ENCODE data around the gene NCKAP5L.

NCKAP5L gene

DNA sequence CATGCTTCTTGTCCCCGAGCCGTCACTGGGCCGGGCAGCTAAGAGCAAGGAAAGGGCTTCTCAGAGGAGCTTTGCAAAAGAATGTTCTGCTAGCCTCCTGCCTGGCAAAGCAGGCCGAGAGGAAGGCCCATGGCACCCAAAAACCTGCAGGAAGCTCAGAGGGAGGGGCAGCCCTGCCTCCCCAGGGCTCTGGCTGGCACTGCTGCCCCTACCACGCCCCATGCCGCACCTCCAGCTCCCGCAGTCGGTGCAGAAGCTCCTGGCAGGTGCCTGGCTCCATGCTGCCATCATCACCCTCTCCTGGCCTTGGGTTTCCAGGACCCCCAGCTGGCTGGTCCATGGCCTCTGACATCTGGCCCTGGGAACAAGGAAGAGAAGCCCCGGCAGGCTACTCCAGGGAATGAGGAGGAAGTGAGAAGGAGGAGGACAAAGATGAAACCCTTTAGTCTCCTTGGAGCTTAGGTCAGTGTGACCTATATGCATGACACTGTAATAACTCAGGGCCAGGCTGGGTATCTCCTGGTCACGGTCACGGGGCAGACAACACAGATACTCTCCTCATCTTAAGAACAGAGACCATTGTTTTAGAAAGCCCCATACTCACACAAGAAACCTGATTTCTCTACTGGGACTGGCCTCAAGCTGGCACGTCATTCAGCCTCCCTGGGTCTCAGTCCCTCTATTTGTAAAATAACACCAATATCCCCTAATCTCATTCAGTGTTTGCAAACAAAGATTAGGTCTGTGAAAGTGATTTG is 24.3 kb downstream of the NCKAP5L start:
- no peak overlapping the region for H3K14ac ChIP-seq (ENCODE audit: low read length in 2 of 2)
- H3K4me2 ChIP-seq (ENCODE audit: low read length, poor library complexity, severe bottlenecking), result no peak overlapping the region
- no peak overlapping the region for H3K4ac ChIP-seq (ENCODE audit: low read depth in 1 of 2, low read length in 2 of 2)
- H3K18ac ChIP-seq (ENCODE audit: low read depth in 1 of 2, low read length in 2 of 2), result no peak overlapping the region
- H3K36me3 ChIP-seq (ENCODE audit: control insufficient read depth in 1 of 2, insufficient read depth in 2 of 2, low read depth in 1 of 2, low read length in 2 of 2), result peaks cover 82% of the 10 kb centered on the region in 2 experiments
- H2BK15ac ChIP-seq (ENCODE audit: low read depth, poor library complexity, severe bottlenecking), result no peak overlapping the region
- no peak overlapping the region for H2AK5ac ChIP-seq (ENCODE audit: low read length, severe bottlenecking)
- WGBS, result 92% methylated on average over 11 of the region's 12 CpGs
- no peak overlapping the region for H2AFZ ChIP-seq (ENCODE audit: low read depth, low read length)
- H2BK120ac ChIP-seq (ENCODE audit: low read depth, low read length), result no peak overlapping the region
- H3K27ac ChIP-seq (ENCODE audit: low read length, poor library complexity, severe bottlenecking), result no peak overlapping the region
- peaks cover 70% of the 10 kb centered on the region for H3K79me1 ChIP-seq (replicated peaks; ENCODE audit: low read length, poor library complexity, severe bottlenecking)
- H2BK5ac ChIP-seq (ENCODE audit: low read depth, low read length, poor library complexity, severe bottlenecking), result no peak overlapping the region
- peaks cover 15% of the 10 kb centered on the region for H3K4me1 ChIP-seq (ENCODE audit: control insufficient read depth, insufficient read depth, low read depth, low read length)
- no peak overlapping the region for H2BK12ac ChIP-seq (ENCODE audit: low read length in 2 of 2)
- H3K27me3 ChIP-seq (ENCODE audit: control insufficient read depth in 1 of 2, insufficient read depth in 1 of 2, low read length in 2 of 2), result no peaks in the 10 kb centered on the region
- H3K4me3 ChIP-seq (ENCODE audit: insufficient read depth in 1 of 2, low read depth in 1 of 2, low read length in 2 of 2), result no peak overlapping the region
- H3K9ac ChIP-seq (ENCODE audit: low read length), result no peak overlapping the region
- no peaks in the 10 kb centered on the region for H3K9me3 ChIP-seq (ENCODE audit: control insufficient read depth, low read length)
- no peak for DNase-seq
- H4K8ac ChIP-seq (ENCODE audit: low read length), result no peak overlapping the region
- H3K23ac ChIP-seq (ENCODE audit: low read length in 2 of 2), result no peak overlapping the region
- H4K91ac ChIP-seq (ENCODE audit: low read length), result no peak overlapping the region

DNA sequence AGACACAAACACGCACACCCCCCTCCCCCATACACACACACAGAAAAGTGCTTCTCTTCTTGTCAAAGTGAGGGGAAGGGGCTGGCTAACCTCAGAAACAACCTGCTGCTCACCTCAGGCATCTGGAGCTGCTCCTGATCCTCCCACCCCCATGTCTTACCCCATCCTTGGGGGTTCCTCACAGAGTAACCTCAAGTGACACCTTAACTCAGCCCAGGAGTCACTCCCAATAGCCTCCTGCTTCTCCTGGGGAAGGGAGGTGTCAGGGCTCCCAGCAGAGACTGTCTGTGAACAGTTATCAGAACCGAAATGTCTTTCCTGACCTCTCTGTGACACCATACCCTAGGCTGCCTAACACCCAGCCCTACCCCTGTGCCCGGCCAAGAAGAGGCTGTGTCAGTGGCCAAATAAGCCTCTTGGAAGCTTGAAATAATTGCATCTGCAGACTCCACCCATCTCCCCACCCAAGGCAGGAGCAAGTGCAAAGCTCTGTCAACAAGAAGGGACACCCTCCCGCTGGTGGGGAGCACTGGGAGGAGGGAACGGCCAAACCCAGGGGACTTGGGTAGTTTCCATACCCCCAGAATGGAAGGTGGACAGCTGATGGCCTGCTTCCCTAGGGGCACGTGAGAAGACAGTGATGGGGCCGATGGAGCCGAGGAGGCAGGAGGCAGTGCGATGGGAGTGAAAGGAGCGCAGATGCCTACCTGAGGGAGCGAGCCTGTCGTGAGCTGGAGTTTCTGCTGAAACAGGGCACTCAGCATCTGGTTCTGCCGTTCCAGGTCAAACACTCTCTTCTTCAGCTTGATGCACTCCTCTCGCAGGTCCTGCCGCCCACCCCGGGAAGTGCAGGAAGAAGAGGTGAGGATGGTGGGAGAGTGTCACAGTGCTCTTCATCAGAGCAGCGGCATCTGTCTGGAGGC is 26.8 kb downstream of the NCKAP5L start:
- Histone ChIP-seq H3K36me3 (ENCODE audit: control insufficient read depth in 1 of 2, insufficient read depth in 2 of 2, low read depth in 1 of 2, low read length in 2 of 2) (peaks cover 88 to 94% of the 10 kb centered on the region in 2 experiments), H3K18ac (ENCODE audit: low read depth in 1 of 2, low read length in 2 of 2) (no peak overlapping the region), H3K9ac (ENCODE audit: low read length) (no peak overlapping the region), H3K4ac (ENCODE audit: low read depth in 1 of 2, low read length in 2 of 2) (no peak overlapping the region), H3K14ac (ENCODE audit: low read length in 2 of 2) (no peak overlapping the region), H2BK120ac (ENCODE audit: low read depth, low read length) (no peak overlapping the region), H4K8ac (ENCODE audit: low read length) (no peak overlapping the region), H2AK5ac (ENCODE audit: low read length, severe bottlenecking) (no peak overlapping the region), H3K27me3 (ENCODE audit: control insufficient read depth in 1 of 2, insufficient read depth in 1 of 2, low read length in 2 of 2) (no peaks in the 10 kb centered on the region), H2BK12ac (ENCODE audit: low read length in 2 of 2) (no peak overlapping the region), H3K9me3 (ENCODE audit: control insufficient read depth, low read length) (no peaks in the 10 kb centered on the region), H4K91ac (ENCODE audit: low read length) (no peak overlapping the region), H3K4me3 (ENCODE audit: insufficient read depth in 1 of 2, low read depth in 1 of 2, low read length in 2 of 2) (no peak overlapping the region), H3K4me2 (ENCODE audit: low read length, poor library complexity, severe bottlenecking) (no peak overlapping the region), H3K79me1 (replicated peaks; ENCODE audit: low read length, poor library complexity, severe bottlenecking) (peaks cover 53% of the 10 kb centered on the region), H3K27ac (ENCODE audit: low read length, poor library complexity, severe bottlenecking) (no peak overlapping the region), H2AFZ (ENCODE audit: low read depth, low read length) (no peak overlapping the region), H3K4me1 (ENCODE audit: control insufficient read depth, insufficient read depth, low read depth, low read length) (peaks cover 2% of the 10 kb centered on the region), H3K23ac (ENCODE audit: low read length in 2 of 2) (no peak overlapping the region), H2BK5ac (ENCODE audit: low read depth, low read length, poor library complexity, severe bottlenecking) (no peak overlapping the region), H2BK15ac (ENCODE audit: low read depth, poor library complexity, severe bottlenecking) (no peak overlapping the region)
- DNase-seq, result no peak
- WGBS, result 96% methylated on average over 17 of the region's 17 CpGs

DNA sequence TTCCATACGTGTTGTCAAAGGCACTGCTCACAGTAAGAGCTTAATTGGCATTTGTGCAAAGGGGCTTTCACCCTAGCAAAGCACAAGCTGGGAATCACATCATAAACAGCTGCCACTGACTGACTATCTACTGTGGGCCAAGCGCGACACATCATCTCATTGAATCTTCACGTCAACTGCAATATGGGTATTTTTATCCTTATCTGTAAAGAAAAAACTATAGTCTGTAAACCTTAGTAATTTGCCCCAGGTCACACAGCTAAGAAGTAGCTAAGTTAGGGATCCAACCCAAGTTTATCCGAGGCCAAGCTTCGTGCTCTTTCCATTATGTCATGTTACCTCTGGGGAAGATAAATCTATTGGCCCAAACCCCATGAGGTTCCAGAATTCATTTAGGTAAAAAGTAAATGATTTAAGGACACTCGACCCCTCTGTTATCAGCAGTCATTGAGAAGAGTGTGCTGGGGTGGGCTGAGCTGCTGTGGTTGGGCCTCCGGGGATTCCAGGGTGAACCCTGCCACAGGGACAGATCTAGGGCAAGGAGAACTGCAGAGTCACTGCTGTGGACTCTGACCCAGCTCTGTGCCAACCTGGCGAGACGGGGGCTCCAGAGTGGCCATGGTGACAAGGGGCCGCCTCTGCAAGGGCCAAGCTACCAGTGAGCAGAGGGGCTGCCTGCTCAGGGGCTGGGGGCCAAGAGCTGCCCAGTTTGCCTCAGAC is 27.6 kb downstream of the NCKAP5L start:
- H3K23ac ChIP-seq (ENCODE audit: low read length in 2 of 2), result no peak overlapping the region
- no peak overlapping the region for H3K4me3 ChIP-seq (ENCODE audit: insufficient read depth in 1 of 2, low read depth in 1 of 2, low read length in 2 of 2)
- H2AFZ ChIP-seq (ENCODE audit: low read depth, low read length), result no peak overlapping the region
- no peak overlapping the region for H3K18ac ChIP-seq (ENCODE audit: low read depth in 1 of 2, low read length in 2 of 2)
- H4K8ac ChIP-seq (ENCODE audit: low read length), result no peak overlapping the region
- H2BK15ac ChIP-seq (ENCODE audit: low read depth, poor library complexity, severe bottlenecking), result no peak overlapping the region
- no peak overlapping the region for H3K27ac ChIP-seq (ENCODE audit: low read length, poor library complexity, severe bottlenecking)
- H2AK5ac ChIP-seq (ENCODE audit: low read length, severe bottlenecking), result no peak overlapping the region
- H3K36me3 ChIP-seq (ENCODE audit: control insufficient read depth in 1 of 2, insufficient read depth in 2 of 2, low read depth in 1 of 2, low read length in 2 of 2), result peaks cover 89 to 93% of the 10 kb centered on the region in 2 experiments
- no peaks in the 10 kb centered on the region for H3K27me3 ChIP-seq (ENCODE audit: control insufficient read depth in 1 of 2, insufficient read depth in 1 of 2, low read length in 2 of 2)
- H2BK12ac ChIP-seq (ENCODE audit: low read length in 2 of 2), result no peak overlapping the region
- H3K4me2 ChIP-seq (ENCODE audit: low read length, poor library complexity, severe bottlenecking), result no peak overlapping the region
- H4K91ac ChIP-seq (ENCODE audit: low read length), result no peak overlapping the region
- no peak for DNase-seq
- no peak overlapping the region for H3K9ac ChIP-seq (ENCODE audit: low read length)
- no peak overlapping the region for H3K4ac ChIP-seq (ENCODE audit: low read depth in 1 of 2, low read length in 2 of 2)
- WGBS, result 98% methylated on average over 8 of the region's 11 CpGs
- peaks cover 2% of the 10 kb centered on the region for H3K4me1 ChIP-seq (ENCODE audit: control insufficient read depth, insufficient read depth, low read depth, low read length)
- no peaks in the 10 kb centered on the region for H3K9me3 ChIP-seq (ENCODE audit: control insufficient read depth, low read length)
- H2BK5ac ChIP-seq (ENCODE audit: low read depth, low read length, poor library complexity, severe bottlenecking), result no peak overlapping the region
- H3K79me1 ChIP-seq (replicated peaks; ENCODE audit: low read length, poor library complexity, severe bottlenecking), result peaks cover 52% of the 10 kb centered on the region
- H2BK120ac ChIP-seq (ENCODE audit: low read depth, low read length), result no peak overlapping the region
- H3K14ac ChIP-seq (ENCODE audit: low read length in 2 of 2), result no peak overlapping the region

DNA sequence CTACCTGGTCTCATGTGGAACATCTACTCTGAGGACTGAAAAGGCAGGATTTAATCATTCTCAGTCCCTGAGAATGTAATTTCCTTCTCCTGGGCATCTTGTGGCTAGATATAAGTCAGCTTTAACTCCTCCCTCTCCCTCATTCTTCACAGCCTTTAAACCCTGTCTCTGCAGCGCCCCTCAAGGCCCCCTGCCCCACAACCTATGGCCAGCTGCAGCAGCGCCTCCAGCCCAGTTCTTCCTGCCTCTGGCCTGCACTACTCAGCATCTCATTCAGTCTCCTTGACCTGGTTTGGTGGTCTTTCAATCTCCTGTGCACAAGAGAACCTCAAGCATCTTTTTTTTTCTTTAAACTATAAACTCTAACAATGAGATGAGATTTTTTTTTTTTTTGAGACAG is 29.3 kb downstream of the NCKAP5L start:
- Histone ChIP-seq H2BK120ac (ENCODE audit: low read depth, low read length) (no peak overlapping the region), H2AFZ (ENCODE audit: low read depth, low read length) (no peak overlapping the region), H3K36me3 (ENCODE audit: control insufficient read depth in 1 of 2, insufficient read depth in 2 of 2, low read depth in 1 of 2, low read length in 2 of 2) (peaks cover 91 to 93% of the 10 kb centered on the region in 2 experiments), H3K4me3 (ENCODE audit: insufficient read depth in 1 of 2, low read depth in 1 of 2, low read length in 2 of 2) (no peak overlapping the region), H3K4ac (ENCODE audit: low read depth in 1 of 2, low read length in 2 of 2) (no peak overlapping the region), H3K9me3 (ENCODE audit: control insufficient read depth, low read length) (no peaks in the 10 kb centered on the region), H2BK12ac (ENCODE audit: low read length in 2 of 2) (no peak overlapping the region), H3K14ac (ENCODE audit: low read length in 2 of 2) (no peak overlapping the region), H2BK15ac (ENCODE audit: low read depth, poor library complexity, severe bottlenecking) (no peak overlapping the region), H3K27me3 (ENCODE audit: control insufficient read depth in 1 of 2, insufficient read depth in 1 of 2, low read length in 2 of 2) (no peaks in the 10 kb centered on the region), H3K18ac (ENCODE audit: low read depth in 1 of 2, low read length in 2 of 2) (no peak overlapping the region), H2AK5ac (ENCODE audit: low read length, severe bottlenecking) (no peak overlapping the region), H3K4me1 (ENCODE audit: control insufficient read depth, insufficient read depth, low read depth, low read length) (peaks cover 2% of the 10 kb centered on the region), H3K9ac (ENCODE audit: low read length) (no peak overlapping the region), H4K91ac (ENCODE audit: low read length) (no peak overlapping the region), H3K79me1 (replicated peaks; ENCODE audit: low read length, poor library complexity, severe bottlenecking) (peaks cover 41% of the 10 kb centered on the region), H3K4me2 (ENCODE audit: low read length, poor library complexity, severe bottlenecking) (no peak overlapping the region), H4K8ac (ENCODE audit: low read length) (no peak overlapping the region), H2BK5ac (ENCODE audit: low read depth, low read length, poor library complexity, severe bottlenecking) (no peak overlapping the region), H3K23ac (ENCODE audit: low read length in 2 of 2) (no peak overlapping the region), H3K27ac (ENCODE audit: low read length, poor library complexity, severe bottlenecking) (no peak overlapping the region)
- DNase-seq, result no peak
- WGBS, result 84% methylated on average over 2 of the region's 2 CpGs

Measured in mesenchymal stem cell (in vitro differentiated cells and primary cell).